GM12892 (cell line): ENCODE measurements around the gene IGF1R.

ENCODE experiments used
- POLR2A ChIP-seq: IDR thresholded peaks from 2 replicates; pipeline ENCODE4 v1.6.1; 2011; ENCODE audit warnings: low read depth, low read length, control low read depth
- POLR2AphosphoS5 ChIP-seq: IDR thresholded peaks from 2 replicates; pipeline ENCODE4 v1.6.1; 2011; ENCODE audit warnings: low read depth, low read length, control low read depth

DNA sequence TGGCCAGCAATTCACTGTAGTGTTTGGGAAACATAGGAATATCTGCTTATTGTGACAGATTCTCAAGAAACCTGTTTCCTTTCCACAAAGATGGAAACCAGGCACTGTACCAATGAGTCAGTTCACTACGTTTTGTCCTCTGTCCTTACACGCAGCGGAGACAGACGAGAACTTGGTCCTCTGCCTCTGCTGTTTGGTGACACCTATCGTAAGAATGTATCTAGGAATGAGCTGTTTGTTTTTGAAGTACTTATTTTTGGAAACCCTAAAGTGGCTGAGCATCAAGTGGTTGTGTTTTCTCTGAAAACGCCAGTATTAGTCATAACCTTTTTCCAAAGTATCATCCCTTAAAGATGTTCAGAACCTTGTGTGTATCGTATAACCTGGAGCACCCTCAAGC is 266.3 kb downstream of the IGF1R start:
- no peak for TF ChIP-seq POLR2A
- TF ChIP-seq POLR2AphosphoS5 = no peak
